ENCODE data around the gene NT5DC3. TPM values are rescaled to one million over a fixed set of nuclear protein-coding genes. Genes with fewer than 3 reads are reported as not detected.

Gene NT5DC3
- total RNA-seq, 1 donor from 2014 or later = 9.9 TPM

DNA sequence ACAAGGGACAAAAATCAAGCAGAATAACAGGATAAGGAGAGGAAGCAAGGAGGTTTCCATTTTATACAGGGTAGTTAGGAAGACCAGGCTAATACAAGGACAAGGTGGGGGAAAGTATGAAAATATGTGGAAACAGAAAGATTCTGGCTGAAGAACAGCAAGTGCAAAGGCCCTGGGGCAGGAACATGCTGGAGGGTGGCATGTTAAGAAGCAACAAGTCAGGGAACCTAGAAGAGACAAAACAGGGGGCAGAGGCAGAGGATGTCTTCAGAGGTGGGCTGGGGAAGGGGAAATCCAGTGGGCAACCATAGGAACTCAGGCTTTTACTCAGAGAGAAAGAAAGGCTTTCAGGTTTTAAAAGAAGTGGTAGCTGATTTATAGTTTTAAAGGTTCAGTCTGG is 54.8 kb downstream of the NT5DC3 start:
- no peak overlapping the region for H3K27ac ChIP-seq (ENCODE audit: low read depth, low read length)
- no peaks in the 10 kb centered on the region for H3K36me3 ChIP-seq (ENCODE audit: control insufficient read depth in 3 of 3, insufficient read depth in 3 of 3, low read length in 3 of 3)
- H3K9me3 ChIP-seq (ENCODE audit: control insufficient read depth in 3 of 3, low read length in 3 of 3) = no peaks in the 10 kb centered on the region
- no peaks in the 10 kb centered on the region for H3K27me3 ChIP-seq (ENCODE audit: control insufficient read depth in 3 of 3, insufficient read depth in 3 of 3, low read length in 3 of 3)
- peaks cover 27 to 45% (median 32%) of the 10 kb centered on the region in 3 donors for H3K4me1 ChIP-seq (ENCODE audit: control insufficient read depth in 3 of 3, insufficient read depth in 3 of 3, low read length in 3 of 3)
- no peak overlapping the region for H3K9ac ChIP-seq (ENCODE audit: low read depth in 1 of 3, low read length in 3 of 3)
- H3K4me3 ChIP-seq (ENCODE audit: low read length in 3 of 3) = no peak overlapping the region

GRCh38 chr12:103785243-103786031 is 55.6 kb downstream of the NT5DC3 start:
- Histone ChIP-seq H3K27me3 (ENCODE audit: control insufficient read depth in 3 of 3, insufficient read depth in 3 of 3, low read length in 3 of 3) (no peaks in the 10 kb centered on the region), H3K9ac (ENCODE audit: low read depth in 1 of 3, low read length in 3 of 3) (no peak overlapping the region), H3K4me3 (ENCODE audit: low read length in 3 of 3) (no peak overlapping the region), H3K36me3 (ENCODE audit: control insufficient read depth in 3 of 3, insufficient read depth in 3 of 3, low read length in 3 of 3) (no peaks in the 10 kb centered on the region), H3K27ac (ENCODE audit: low read depth, low read length) (no peak overlapping the region), H3K9me3 (ENCODE audit: control insufficient read depth in 3 of 3, low read length in 3 of 3) (no peaks in the 10 kb centered on the region), H3K4me1 (ENCODE audit: control insufficient read depth in 3 of 3, insufficient read depth in 3 of 3, low read length in 3 of 3) (peaks cover 28 to 48% (median 34%) of the 10 kb centered on the region in 3 donors)

GRCh38 chr12:103783744-103784664 is 57.0 kb downstream of the NT5DC3 start:
- Histone ChIP-seq H3K27ac (ENCODE audit: low read depth, low read length) (peak overlapping the region; percentile 82), H3K9me3 (ENCODE audit: control insufficient read depth in 3 of 3, low read length in 3 of 3) (no peaks in the 10 kb centered on the region), H3K9ac (ENCODE audit: low read depth in 1 of 3, low read length in 3 of 3) (peak overlapping the region in 2 of 3 donors; percentile 35 to 42), H3K4me1 (ENCODE audit: control insufficient read depth in 3 of 3, insufficient read depth in 3 of 3, low read length in 3 of 3) (peaks cover 28 to 48% (median 34%) of the 10 kb centered on the region in 3 donors), H3K36me3 (ENCODE audit: control insufficient read depth in 3 of 3, insufficient read depth in 3 of 3, low read length in 3 of 3) (no peaks in the 10 kb centered on the region), H3K4me3 (ENCODE audit: low read length in 3 of 3) (no peak overlapping the region), H3K27me3 (ENCODE audit: control insufficient read depth in 3 of 3, insufficient read depth in 3 of 3, low read length in 3 of 3) (no peaks in the 10 kb centered on the region)

DNA sequence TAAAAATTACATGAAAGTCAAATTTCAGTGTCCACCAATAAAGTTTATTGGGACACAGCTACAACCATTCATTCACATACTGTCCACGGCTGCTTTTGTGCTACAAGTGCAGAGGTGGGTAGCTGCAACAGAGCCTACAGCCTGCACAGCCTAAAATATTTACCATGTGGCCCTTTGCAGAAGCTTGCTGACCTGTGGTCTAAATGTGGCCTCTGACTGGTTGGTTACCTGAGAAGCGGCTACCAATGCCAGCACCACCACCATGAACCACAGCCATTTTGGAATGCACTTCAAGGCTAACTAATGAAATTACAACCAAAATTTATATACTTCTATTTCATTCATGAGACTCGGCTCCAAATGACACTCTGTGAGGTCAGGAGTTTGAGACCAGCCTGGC is 58.6 kb downstream of the NT5DC3 start:
- Histone ChIP-seq H3K27ac (ENCODE audit: low read depth, low read length) (peak overlapping the region; percentile 82), H3K4me3 (ENCODE audit: low read length in 3 of 3) (no peak overlapping the region), H3K9me3 (ENCODE audit: control insufficient read depth in 3 of 3, low read length in 3 of 3) (no peaks in the 10 kb centered on the region), H3K36me3 (ENCODE audit: control insufficient read depth in 3 of 3, insufficient read depth in 3 of 3, low read length in 3 of 3) (peaks cover 0 to 5% (median 0%) of the 10 kb centered on the region in 3 donors), H3K4me1 (ENCODE audit: control insufficient read depth in 3 of 3, insufficient read depth in 3 of 3, low read length in 3 of 3) (peaks cover 28 to 48% (median 34%) of the 10 kb centered on the region in 3 donors), H3K27me3 (ENCODE audit: control insufficient read depth in 3 of 3, insufficient read depth in 3 of 3, low read length in 3 of 3) (no peaks in the 10 kb centered on the region), H3K9ac (ENCODE audit: low read depth in 1 of 3, low read length in 3 of 3) (no peak overlapping the region)

GRCh38 chr12:103780992-103781391 is 60.0 kb downstream of the NT5DC3 start:
- Histone ChIP-seq H3K27me3 (ENCODE audit: control insufficient read depth in 3 of 3, insufficient read depth in 3 of 3, low read length in 3 of 3) (no peaks in the 10 kb centered on the region), H3K9me3 (ENCODE audit: control insufficient read depth in 3 of 3, low read length in 3 of 3) (no peaks in the 10 kb centered on the region), H3K4me1 (ENCODE audit: control insufficient read depth in 3 of 3, insufficient read depth in 3 of 3, low read length in 3 of 3) (peaks cover 28 to 48% (median 34%) of the 10 kb centered on the region in 3 donors), H3K9ac (ENCODE audit: low read depth in 1 of 3, low read length in 3 of 3) (peak overlapping the region in 1 of 3 donors; percentile 40), H3K4me3 (ENCODE audit: low read length in 3 of 3) (no peak overlapping the region), H3K36me3 (ENCODE audit: control insufficient read depth in 3 of 3, insufficient read depth in 3 of 3, low read length in 3 of 3) (peaks cover 0 to 10% (median 0%) of the 10 kb centered on the region in 3 donors), H3K27ac (ENCODE audit: low read depth, low read length) (peak overlapping the region; percentile 82)

DNA sequence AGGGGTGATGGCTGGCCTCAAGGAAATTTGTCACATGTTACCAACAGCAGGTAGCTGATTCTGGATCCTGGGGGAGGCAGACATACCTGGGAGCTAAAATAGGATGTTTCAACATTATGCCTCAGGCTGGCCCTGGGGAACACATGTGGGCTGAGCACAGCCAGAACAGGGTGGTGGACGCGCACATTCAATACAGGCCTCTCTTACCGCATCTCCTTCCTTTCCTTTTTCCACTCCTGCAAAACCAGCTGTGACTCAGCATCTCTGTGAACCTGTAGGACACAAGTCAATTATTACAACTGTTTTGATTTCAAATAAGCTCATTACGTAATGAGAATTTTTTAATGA is 61.0 kb downstream of the NT5DC3 start:
- Histone ChIP-seq H3K4me3 (ENCODE audit: low read length in 3 of 3) (no peak overlapping the region), H3K9me3 (ENCODE audit: control insufficient read depth in 3 of 3, low read length in 3 of 3) (no peaks in the 10 kb centered on the region), H3K36me3 (ENCODE audit: control insufficient read depth in 3 of 3, insufficient read depth in 3 of 3, low read length in 3 of 3) (peaks cover 0 to 11% (median 0%) of the 10 kb centered on the region in 3 donors), H3K9ac (ENCODE audit: low read depth in 1 of 3, low read length in 3 of 3) (no peak overlapping the region), H3K4me1 (ENCODE audit: control insufficient read depth in 3 of 3, insufficient read depth in 3 of 3, low read length in 3 of 3) (peaks cover 28 to 40% (median 30%) of the 10 kb centered on the region in 3 donors), H3K27ac (ENCODE audit: low read depth, low read length) (no peak overlapping the region), H3K27me3 (ENCODE audit: control insufficient read depth in 3 of 3, insufficient read depth in 3 of 3, low read length in 3 of 3) (no peaks in the 10 kb centered on the region)

DNA sequence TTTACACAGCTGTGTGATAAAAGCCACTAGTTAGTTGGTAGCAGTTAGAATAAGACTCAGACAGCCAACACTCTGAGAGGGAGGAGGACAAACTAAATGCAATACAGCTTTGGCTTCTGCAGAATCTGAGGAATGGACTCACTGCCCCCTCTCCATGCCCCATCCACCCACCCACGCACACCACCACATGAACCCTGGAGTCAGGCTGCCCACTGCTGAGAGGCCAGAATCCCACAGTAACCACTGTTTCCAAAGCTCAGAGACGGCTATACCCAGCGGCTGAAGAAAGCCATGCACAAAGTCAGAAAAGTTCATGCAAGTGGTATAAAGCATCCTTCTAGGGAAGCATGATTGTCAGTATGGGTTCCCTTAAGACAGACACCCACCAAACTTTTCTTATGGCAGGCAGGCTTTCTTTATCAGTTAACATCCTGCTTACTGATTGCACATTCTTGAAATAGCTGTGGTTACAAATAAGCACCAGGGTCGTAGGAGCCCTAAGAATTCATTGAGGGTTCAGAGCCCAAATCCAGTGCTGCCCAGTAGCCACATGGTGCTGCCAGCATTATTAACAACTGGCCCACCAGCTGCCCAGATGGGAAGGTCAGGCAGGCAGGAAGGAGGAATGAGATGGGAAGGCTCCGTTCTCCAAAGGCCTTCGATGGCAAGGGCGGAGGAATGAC is 61.5 kb downstream of the NT5DC3 start:
- Histone ChIP-seq H3K4me3 (ENCODE audit: low read length in 3 of 3) (no peak overlapping the region), H3K9ac (ENCODE audit: low read depth in 1 of 3, low read length in 3 of 3) (no peak overlapping the region), H3K27me3 (ENCODE audit: control insufficient read depth in 3 of 3, insufficient read depth in 3 of 3, low read length in 3 of 3) (no peaks in the 10 kb centered on the region), H3K9me3 (ENCODE audit: control insufficient read depth in 3 of 3, low read length in 3 of 3) (no peaks in the 10 kb centered on the region), H3K27ac (ENCODE audit: low read depth, low read length) (no peak overlapping the region), H3K4me1 (ENCODE audit: control insufficient read depth in 3 of 3, insufficient read depth in 3 of 3, low read length in 3 of 3) (peaks cover 22 to 34% (median 25%) of the 10 kb centered on the region in 3 donors), H3K36me3 (ENCODE audit: control insufficient read depth in 3 of 3, insufficient read depth in 3 of 3, low read length in 3 of 3) (peaks cover 0 to 11% (median 0%) of the 10 kb centered on the region in 3 donors)

DNA sequence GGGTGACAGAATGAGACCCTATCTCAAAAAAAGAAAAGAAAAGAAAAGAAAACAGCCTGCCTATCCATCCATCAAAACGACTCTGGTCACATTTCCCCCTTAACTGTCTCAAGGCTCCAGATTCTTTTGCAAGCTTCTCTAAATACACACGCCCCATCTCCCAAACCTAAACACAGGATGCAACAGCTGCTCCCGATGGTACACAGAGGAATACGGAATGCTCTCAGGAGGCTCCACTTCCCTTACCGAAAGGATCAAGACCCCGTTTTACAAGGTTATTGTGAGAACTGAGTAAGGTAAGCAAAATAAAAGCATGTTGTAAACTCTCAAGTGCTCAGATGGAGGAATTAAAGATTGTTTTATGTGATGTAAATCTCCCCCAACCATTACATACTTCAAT is 62.3 kb downstream of the NT5DC3 start:
- peaks cover 15 to 27% (median 20%) of the 10 kb centered on the region in 3 donors for H3K4me1 ChIP-seq (ENCODE audit: control insufficient read depth in 3 of 3, insufficient read depth in 3 of 3, low read length in 3 of 3)
- H3K36me3 ChIP-seq (ENCODE audit: control insufficient read depth in 3 of 3, insufficient read depth in 3 of 3, low read length in 3 of 3) = peaks cover 0 to 11% (median 0%) of the 10 kb centered on the region in 3 donors
- no peak overlapping the region for H3K27ac ChIP-seq (ENCODE audit: low read depth, low read length)
- H3K4me3 ChIP-seq (ENCODE audit: low read length in 3 of 3) = no peak overlapping the region
- H3K27me3 ChIP-seq (ENCODE audit: control insufficient read depth in 3 of 3, insufficient read depth in 3 of 3, low read length in 3 of 3) = no peaks in the 10 kb centered on the region
- no peak overlapping the region for H3K9ac ChIP-seq (ENCODE audit: low read depth in 1 of 3, low read length in 3 of 3)
- no peaks in the 10 kb centered on the region for H3K9me3 ChIP-seq (ENCODE audit: control insufficient read depth in 3 of 3, low read length in 3 of 3)

DNA sequence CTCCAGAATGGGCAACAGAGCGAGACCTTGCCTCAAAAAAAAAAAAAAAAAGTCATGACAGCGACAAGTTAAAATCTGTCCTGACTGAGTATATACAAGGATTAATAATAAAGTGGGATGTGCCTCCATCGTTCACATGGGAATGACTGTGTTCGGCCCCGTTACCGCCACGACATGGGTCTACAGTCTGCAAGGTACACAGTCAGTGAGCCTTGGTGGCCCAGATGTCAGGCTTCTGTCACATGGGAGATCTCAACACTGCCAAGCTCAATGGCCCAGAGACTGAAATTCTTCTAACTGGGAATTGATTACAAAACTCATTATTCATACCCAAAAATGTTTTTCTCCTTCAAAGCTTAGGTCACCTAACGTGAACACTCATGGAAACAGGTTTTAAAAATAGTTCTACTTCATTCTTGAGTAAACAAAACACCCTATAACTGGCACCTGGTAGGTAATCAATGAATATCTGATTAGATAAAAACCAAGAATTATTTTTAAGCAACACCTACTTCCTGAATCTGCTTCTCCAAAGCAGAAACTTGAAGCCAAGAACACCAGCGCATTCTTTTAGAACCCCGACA is 66.0 kb downstream of the NT5DC3 start:
- Histone ChIP-seq H3K36me3 (ENCODE audit: control insufficient read depth in 3 of 3, insufficient read depth in 3 of 3, low read length in 3 of 3) (peaks cover 0 to 11% (median 0%) of the 10 kb centered on the region in 3 donors), H3K27ac (ENCODE audit: low read depth, low read length) (no peak overlapping the region), H3K4me3 (ENCODE audit: low read length in 3 of 3) (no peak overlapping the region), H3K27me3 (ENCODE audit: control insufficient read depth in 3 of 3, insufficient read depth in 3 of 3, low read length in 3 of 3) (no peaks in the 10 kb centered on the region), H3K9ac (ENCODE audit: low read depth in 1 of 3, low read length in 3 of 3) (no peak overlapping the region), H3K4me1 (ENCODE audit: control insufficient read depth in 3 of 3, insufficient read depth in 3 of 3, low read length in 3 of 3) (peaks cover 0 to 8% (median 7%) of the 10 kb centered on the region in 3 donors), H3K9me3 (ENCODE audit: control insufficient read depth in 3 of 3, low read length in 3 of 3) (no peaks in the 10 kb centered on the region)
